H9 (cell line): ENCODE measurements around the gene SNX14. TPM values are rescaled to one million over a fixed set of nuclear protein-coding genes. Genes with fewer than 3 reads are reported as not detected.

Experiments used
- DNase-seq: peaks from one replicate; pipeline ENCODE4 v3.0.0-alpha.2; 2017
- H2AFZ ChIP-seq: one replicate; pipeline ENCODE4 v1.6.1; 2013; ENCODE audit warnings: mild to moderate bottlenecking, low read length, control low read depth, moderate library complexity
- H2AK5ac ChIP-seq: 2 replicates; pipeline ENCODE4 v1.6.1; 2013; ENCODE audit warnings: low read length, control low read depth, mixed read lengths; ENCODE audit not compliant: insufficient read length
- H2BK120ac ChIP-seq: one replicate; pipeline ENCODE4 v1.6.1; 2013; ENCODE audit warnings: low read depth, mild to moderate bottlenecking, low read length, control low read depth, inconsistent platforms; ENCODE audit not compliant: poor library complexity, severe bottlenecking
- H2BK12ac ChIP-seq: 2 replicates; pipeline ENCODE4 v1.6.1; 2013; ENCODE audit warnings: low read length, control low read depth, mixed read lengths, low read depth; ENCODE audit not compliant: insufficient read length
- H2BK15ac ChIP-seq: 2 replicates; pipeline ENCODE4 v1.6.1; 2013; ENCODE audit warnings: low read depth, low read length, control low read depth
- H2BK20ac ChIP-seq: one replicate; pipeline ENCODE4 v1.6.1; 2013; ENCODE audit warnings: low read depth, mild to moderate bottlenecking, low read length, control low read depth, inconsistent platforms; ENCODE audit not compliant: poor library complexity, severe bottlenecking
- H2BK5ac ChIP-seq: 2 replicates; pipeline ENCODE4 v1.6.1; 2013; ENCODE audit warnings: low read length, control low read depth, mixed read lengths; ENCODE audit not compliant: insufficient read length
- H3K14ac ChIP-seq: 2 replicates; pipeline ENCODE4 v1.6.1; 2013; ENCODE audit warnings: low read length, control low read depth; ENCODE audit not compliant: insufficient read depth
- H3K18ac ChIP-seq: 2 replicates; pipeline ENCODE4 v1.6.1; 2013; ENCODE audit warnings: low read depth, mild to moderate bottlenecking, mixed read lengths, low read length, control low read depth; ENCODE audit not compliant: insufficient read length
- H3K23ac ChIP-seq: 2 replicates; pipeline ENCODE4 v1.6.1; 2013; ENCODE audit warnings: low read length, control low read depth, mixed read lengths, low read depth; ENCODE audit not compliant: insufficient read length
- H3K23me2 ChIP-seq: 2 replicates; pipeline ENCODE4 v1.6.1; 2013; ENCODE audit warnings: low read depth, mild to moderate bottlenecking, mixed read lengths, low read length, control low read depth; ENCODE audit not compliant: insufficient read length, poor library complexity, severe bottlenecking
- H3K27ac ChIP-seq: 2 replicates; pipeline ENCODE4 v1.5.1; 2013; ENCODE audit warnings: low read length, control low read depth, mixed read lengths, low read depth; ENCODE audit not compliant: insufficient read length
- H3K27me3 ChIP-seq: 2 replicates; pipeline ENCODE4 v1.6.1; 2013; ENCODE audit warnings: low read length, control low read depth, inconsistent platforms; ENCODE audit not compliant: insufficient read depth
- H3K4ac ChIP-seq: 2 replicates; pipeline ENCODE4 v1.6.1; 2013; ENCODE audit warnings: low read depth, mild to moderate bottlenecking, control low read depth, inconsistent platforms, low read length, moderate library complexity
- H3K4me1 ChIP-seq: 2 replicates; pipeline ENCODE4 v1.6.1; 2013; ENCODE audit warnings: low read length, control low read depth, inconsistent platforms; ENCODE audit not compliant: insufficient read depth
- H3K4me2 ChIP-seq: 2 replicates; pipeline ENCODE4 v1.6.1; 2013; ENCODE audit warnings: low read length, control low read depth, mixed read lengths; ENCODE audit not compliant: insufficient read length, insufficient read depth
- H3K56ac ChIP-seq: 2 replicates; pipeline ENCODE4 v1.6.1; 2013; ENCODE audit warnings: low read depth, mild to moderate bottlenecking, mixed read lengths, low read length, control low read depth; ENCODE audit not compliant: insufficient read length
- H3K79me1 ChIP-seq: 2 replicates; pipeline ENCODE4 v1.6.1; 2013; ENCODE audit warnings: low read depth, mild to moderate bottlenecking, moderate library complexity, low read length, control low read depth, inconsistent platforms; ENCODE audit not compliant: insufficient read depth, poor library complexity, severe bottlenecking
- H3K79me2 ChIP-seq: 2 replicates; pipeline ENCODE4 v1.6.1; 2013; ENCODE audit warnings: low read length, control low read depth, inconsistent platforms; ENCODE audit not compliant: insufficient read depth
- H3K9ac ChIP-seq: 2 replicates; pipeline ENCODE4 v1.6.1; 2013; ENCODE audit warnings: low read length, control low read depth, mixed read lengths; ENCODE audit not compliant: insufficient read length; ENCODE audit errors: extremely low read depth
- H3K9me3 ChIP-seq: one replicate; pipeline ENCODE4 v1.6.1; 2013; ENCODE audit warnings: low read depth, low read length, inconsistent platforms; ENCODE audit not compliant: control insufficient read depth
- H3T11ph ChIP-seq: one replicate; pipeline ENCODE4 v1.6.1; 2013; ENCODE audit warnings: mild to moderate bottlenecking, low read length, control low read depth, inconsistent platforms
- H4K20me1 ChIP-seq: one replicate; pipeline ENCODE4 v1.6.1; 2013; ENCODE audit not compliant: control insufficient read depth, insufficient read length, insufficient read depth
- H4K5ac ChIP-seq: 2 replicates; pipeline ENCODE4 v1.6.1; 2013; ENCODE audit warnings: low read depth, mild to moderate bottlenecking, mixed read lengths, low read length, control low read depth; ENCODE audit not compliant: insufficient read length
- H4K8ac ChIP-seq: replicated peaks from 2 replicates; pipeline ENCODE4 v1.6.1; 2013; ENCODE audit warnings: low read length, control low read depth, mixed read lengths, low read depth; ENCODE audit not compliant: insufficient read length
- H4K91ac ChIP-seq: 2 replicates; pipeline ENCODE4 v1.6.1; 2013; ENCODE audit warnings: low read depth, mild to moderate bottlenecking, moderate library complexity, mixed read lengths, low read length, control low read depth; ENCODE audit not compliant: insufficient read length
- H3K27ac Mint-ChIP-seq, 3 experiments: 2 replicates in 2 of 3; 3 replicates in 1 of 3; pipeline ENCODE4 v1.8.0; 2020 to 2021; ENCODE audit warnings: mixed read lengths in 3 of 3, mild to moderate bottlenecking in 1 of 3, moderate library complexity in 1 of 3
- H3K27me3 Mint-ChIP-seq: 2 replicates; pipeline ENCODE4 v1.8.0; 2021; ENCODE audit warnings: low read depth, mild to moderate bottlenecking, moderate library complexity, mixed read lengths
- H3K36me3 Mint-ChIP-seq, 3 experiments: 2 replicates in 2 of 3; 3 replicates in 1 of 3; pipeline ENCODE4 v1.8.0; 2020 to 2021; ENCODE audit warnings: low read depth in 3 of 3, mixed read lengths in 3 of 3; ENCODE audit not compliant: insufficient read depth in 1 of 3
- H3K4me1 Mint-ChIP-seq, 2 experiments: 2 replicates each; pipeline ENCODE4 v1.8.0; 2020; ENCODE audit warnings: mixed read lengths in 2 of 2
- H3K4me3 Mint-ChIP-seq, 2 experiments: 2 replicates in 1 of 2; 3 replicates in 1 of 2; pipeline ENCODE4 v1.8.0; 2020 to 2021; ENCODE audit warnings: mild to moderate bottlenecking in 2 of 2, mixed read lengths in 2 of 2, moderate library complexity in 1 of 2
- H3K9me3 Mint-ChIP-seq, 2 experiments: 2 replicates in 1 of 2; 3 replicates in 1 of 2; pipeline ENCODE4 v1.8.0; 2020; ENCODE audit warnings: mild to moderate bottlenecking in 2 of 2, mixed read lengths in 2 of 2, moderate library complexity in 1 of 2
- WGBS: extraction: QIAGEN DNeasy Blood & Tissue Kit; methylation state at CpG from one replicate; pipeline ENCODE4 v1.1.7; 2013; ENCODE audit warnings: missing lambda C conversion rate, low lambda C conversion rate, mixed read lengths; ENCODE audit not compliant: insufficient read length; ENCODE audit errors: extremely low coverage; 5-methylcytosine and 5-hydroxymethylcytosine counted together
- total RNA-seq: library from RNA; stranded (reverse); gene quantifications from 2 replicates; pipeline ENCODE4 v1.2.1, GENCODE V29; 2021
- TF ChIP-seq, protein P1 (sequence below): fragments of 200-600 bp; sonication (generic); conservative IDR thresholded peaks from 3 replicates; pipeline ENCODE4 v1.8.0; 2021; ENCODE audit warnings: antibody characterized with exemption, mild to moderate bottlenecking

Gene SNX14
- total RNA-seq, 1 experiment from 2014 or later = 33.0 TPM

DNA sequence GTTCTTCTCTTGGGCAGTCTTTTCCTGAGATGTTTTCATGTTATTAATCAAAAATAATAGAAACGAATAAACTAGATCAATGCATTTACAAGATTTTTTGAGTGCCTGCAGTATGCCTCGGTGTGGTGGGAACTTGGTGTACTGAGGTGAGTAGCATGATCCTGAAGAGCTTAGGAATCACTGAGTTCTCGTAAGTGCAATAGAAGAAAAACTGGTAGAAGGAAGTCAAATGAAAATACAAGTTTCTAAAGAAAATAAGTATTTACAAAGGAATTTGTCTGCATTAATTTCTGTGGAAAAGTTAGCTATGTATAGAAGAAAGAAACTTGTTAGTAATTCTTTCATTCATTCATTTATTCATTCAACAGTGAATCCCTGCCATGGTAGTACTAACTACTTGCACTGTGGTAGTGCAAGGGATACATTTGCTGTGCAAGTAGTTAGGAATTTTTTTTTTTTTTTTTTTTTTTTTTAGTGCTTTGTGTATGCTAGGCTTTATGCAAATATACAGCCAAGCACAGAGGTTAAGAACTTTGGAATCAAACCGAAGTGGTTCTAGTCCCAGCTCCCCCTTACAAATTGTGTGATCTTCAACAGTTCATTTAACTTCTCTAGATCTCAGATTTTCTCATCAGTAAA is 129.9 kb downstream of the SNX14 start:
- H3K4ac ChIP-seq = no peak overlapping the region
- no peak overlapping the region for H4K5ac ChIP-seq
- H2BK20ac ChIP-seq = no peak overlapping the region
- no peaks in the 10 kb centered on the region for H4K20me1 ChIP-seq
- H2BK120ac ChIP-seq = no peak overlapping the region
- Mint-ChIP-seq H3K4me1 (peaks cover 12 to 17% of the 10 kb centered on the region in 2 experiments), H3K4me3 (no peak overlapping the region), H3K27me3 (no peaks in the 10 kb centered on the region), H3K36me3 (no peaks in the 10 kb centered on the region), H3K9me3 (no peaks in the 10 kb centered on the region), H3K27ac (no peak overlapping the region)
- no peak overlapping the region for H3K18ac ChIP-seq
- no peaks in the 10 kb centered on the region for H3K79me1 ChIP-seq
- H3K56ac ChIP-seq = no peak overlapping the region
- H2AK5ac ChIP-seq = no peak overlapping the region
- H3K79me2 ChIP-seq = no peaks in the 10 kb centered on the region
- no peak overlapping the region for H4K8ac ChIP-seq
- no peak overlapping the region for H3T11ph ChIP-seq
- no peaks in the 10 kb centered on the region for H3K27me3 ChIP-seq
- no peak overlapping the region for H4K91ac ChIP-seq
- no peak overlapping the region for H3K27ac ChIP-seq
- DNase-seq = no peak
- no peak overlapping the region for H2BK5ac ChIP-seq
- H3K9ac ChIP-seq = no peak overlapping the region
- peaks cover 9% of the 10 kb centered on the region; the same call in 1 of the 2 replicates for H3K4me1 ChIP-seq
- no peaks in the 10 kb centered on the region for H3K23me2 ChIP-seq
- H3K14ac ChIP-seq = no peak overlapping the region
- no peak overlapping the region for H2BK15ac ChIP-seq
- TF ChIP-seq, protein P1, sequence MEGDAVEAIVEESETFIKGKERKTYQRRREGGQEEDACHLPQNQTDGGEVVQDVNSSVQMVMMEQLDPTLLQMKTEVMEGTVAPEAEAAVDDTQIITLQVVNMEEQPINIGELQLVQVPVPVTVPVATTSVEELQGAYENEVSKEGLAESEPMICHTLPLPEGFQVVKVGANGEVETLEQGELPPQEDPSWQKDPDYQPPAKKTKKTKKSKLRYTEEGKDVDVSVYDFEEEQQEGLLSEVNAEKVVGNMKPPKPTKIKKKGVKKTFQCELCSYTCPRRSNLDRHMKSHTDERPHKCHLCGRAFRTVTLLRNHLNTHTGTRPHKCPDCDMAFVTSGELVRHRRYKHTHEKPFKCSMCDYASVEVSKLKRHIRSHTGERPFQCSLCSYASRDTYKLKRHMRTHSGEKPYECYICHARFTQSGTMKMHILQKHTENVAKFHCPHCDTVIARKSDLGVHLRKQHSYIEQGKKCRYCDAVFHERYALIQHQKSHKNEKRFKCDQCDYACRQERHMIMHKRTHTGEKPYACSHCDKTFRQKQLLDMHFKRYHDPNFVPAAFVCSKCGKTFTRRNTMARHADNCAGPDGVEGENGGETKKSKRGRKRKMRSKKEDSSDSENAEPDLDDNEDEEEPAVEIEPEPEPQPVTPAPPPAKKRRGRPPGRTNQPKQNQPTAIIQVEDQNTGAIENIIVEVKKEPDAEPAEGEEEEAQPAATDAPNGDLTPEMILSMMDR = no peak
- H2BK12ac ChIP-seq = no peak overlapping the region
- no peak overlapping the region for H3K23ac ChIP-seq
- H2AFZ ChIP-seq = no peak overlapping the region
- WGBS = no CpG with 5 or more reads among the region's 4 CpGs
- H3K4me2 ChIP-seq = no peak overlapping the region
- no peaks in the 10 kb centered on the region for H3K9me3 ChIP-seq
